Measurements from ENCODE around the gene GPR107. TPM values are rescaled to one million over a fixed set of nuclear protein-coding genes. Genes with fewer than 3 reads are reported as not detected.

Gene GPR107
- total RNA-seq, 1 experiment from 2014 or later = 13.0 TPM

GRCh38 chr9:130058154-130058553 lies 4.4 kb downstream of the GPR107 start:
- Histone ChIP-seq H3K27me3 (ENCODE audit: control insufficient read depth, insufficient read depth, low read length) (no peaks in the 10 kb centered on the region), H3K36me3 (replicated peaks; ENCODE audit: control insufficient read depth, insufficient read depth, low read length) (no peaks in the 10 kb centered on the region), H3K4me3 (ENCODE audit: insufficient read depth, low read depth, low read length) (no peak overlapping the region)
- DNase-seq = peak; percentile 67

- Histone ChIP-seq H3K27me3 (ENCODE audit: control insufficient read depth, insufficient read depth, low read length) (no peaks in the 10 kb centered on the region), H3K36me3 (replicated peaks; ENCODE audit: control insufficient read depth, insufficient read depth, low read length) (no peaks in the 10 kb centered on the region), H3K4me3 (ENCODE audit: insufficient read depth, low read depth, low read length) (no peak overlapping the region)
- DNase-seq = no peak
Measured at GRCh38 chr9:130058887-130059286, 5.2 kb downstream of the GPR107 start.

DNA sequence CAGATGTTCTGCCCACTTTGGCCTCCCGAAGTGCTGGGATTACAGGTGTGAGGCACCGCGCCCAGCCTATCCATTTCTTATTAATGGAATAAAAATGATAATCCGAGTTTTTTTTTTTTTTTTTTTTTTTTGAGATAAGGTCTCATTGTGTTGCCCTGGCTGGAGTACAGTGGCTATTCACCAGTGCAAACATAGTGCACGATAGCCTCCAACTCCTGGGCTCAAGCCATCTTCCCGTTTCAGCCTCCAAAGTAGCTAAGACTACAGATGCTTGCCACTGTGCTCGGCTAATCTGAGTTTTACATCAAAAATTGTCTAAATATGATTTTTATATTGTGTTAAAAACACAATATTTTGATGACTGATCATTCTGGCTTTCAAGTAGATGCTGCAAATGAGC lies 6.6 kb downstream of the GPR107 start:
- DNase-seq = no peak
- H3K36me3 ChIP-seq (replicated peaks; ENCODE audit: control insufficient read depth, insufficient read depth, low read length) = no peaks in the 10 kb centered on the region
- H3K27me3 ChIP-seq (ENCODE audit: control insufficient read depth, insufficient read depth, low read length) = no peaks in the 10 kb centered on the region
- H3K4me3 ChIP-seq (ENCODE audit: insufficient read depth, low read depth, low read length) = no peak overlapping the region

GRCh38 chr9:130062750-130063149 lies 9.0 kb downstream of the GPR107 start:
- no peak for DNase-seq
- H3K4me3 ChIP-seq (ENCODE audit: insufficient read depth, low read depth, low read length) = no peak overlapping the region
- no peaks in the 10 kb centered on the region for H3K27me3 ChIP-seq (ENCODE audit: control insufficient read depth, insufficient read depth, low read length)
- H3K36me3 ChIP-seq (replicated peaks; ENCODE audit: control insufficient read depth, insufficient read depth, low read length) = no peaks in the 10 kb centered on the region

DNA sequence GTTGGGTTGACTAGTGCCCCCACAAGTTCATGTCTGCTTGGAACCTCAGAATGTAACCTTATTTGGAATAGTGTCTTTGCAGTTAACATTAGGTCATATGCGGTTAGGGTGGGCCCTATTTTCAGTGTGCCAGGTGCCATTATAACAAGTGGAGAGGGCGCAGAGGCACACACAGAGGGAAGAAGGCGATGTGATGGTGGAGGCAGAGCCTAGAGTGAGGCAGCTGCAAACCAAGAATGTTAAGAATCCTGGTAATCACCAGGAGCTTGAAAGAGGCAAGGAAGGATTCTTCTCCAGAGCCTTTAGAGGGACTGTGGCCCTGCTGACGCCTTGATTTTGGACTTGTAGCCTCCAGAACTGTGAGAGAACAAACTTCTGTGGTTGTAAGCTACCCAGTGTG lies 10.9 kb downstream of the GPR107 start:
- no peak overlapping the region for H3K4me3 ChIP-seq (ENCODE audit: insufficient read depth, low read depth, low read length)
- peak; percentile 37 for DNase-seq

DNA sequence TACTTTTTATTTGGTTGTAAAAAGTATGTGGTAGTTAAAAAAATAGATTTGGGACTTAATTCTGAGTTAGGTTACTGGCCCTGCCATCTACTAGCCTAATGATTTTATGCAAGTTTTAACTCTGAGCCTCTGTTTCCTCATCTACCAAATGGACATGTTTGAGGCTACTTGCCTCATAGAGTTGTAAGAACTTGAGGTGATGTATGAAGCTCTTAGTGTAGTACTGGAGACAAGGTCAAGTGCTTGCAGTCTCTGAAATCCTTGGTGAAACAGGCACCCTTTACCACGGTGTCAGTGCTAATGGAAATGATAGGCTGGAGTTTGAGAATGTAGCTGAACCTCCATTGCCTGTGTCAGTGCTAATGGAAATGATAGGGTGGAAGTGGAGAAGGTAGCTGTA lies 15.3 kb downstream of the GPR107 start:
- no peak for DNase-seq
- Histone ChIP-seq H3K4me3 (ENCODE audit: insufficient read depth, low read depth, low read length) (no peak overlapping the region), H3K36me3 (replicated peaks; ENCODE audit: control insufficient read depth, insufficient read depth, low read length) (no peaks in the 10 kb centered on the region), H3K27me3 (ENCODE audit: control insufficient read depth, insufficient read depth, low read length) (no peaks in the 10 kb centered on the region)

More for the DNA sequence above, 10.9 kb downstream of the GPR107 start:
- no peaks in the 10 kb centered on the region for H3K36me3 ChIP-seq (replicated peaks; ENCODE audit: control insufficient read depth, insufficient read depth, low read length)
- H3K27me3 ChIP-seq (ENCODE audit: control insufficient read depth, insufficient read depth, low read length) = no peaks in the 10 kb centered on the region

DNA sequence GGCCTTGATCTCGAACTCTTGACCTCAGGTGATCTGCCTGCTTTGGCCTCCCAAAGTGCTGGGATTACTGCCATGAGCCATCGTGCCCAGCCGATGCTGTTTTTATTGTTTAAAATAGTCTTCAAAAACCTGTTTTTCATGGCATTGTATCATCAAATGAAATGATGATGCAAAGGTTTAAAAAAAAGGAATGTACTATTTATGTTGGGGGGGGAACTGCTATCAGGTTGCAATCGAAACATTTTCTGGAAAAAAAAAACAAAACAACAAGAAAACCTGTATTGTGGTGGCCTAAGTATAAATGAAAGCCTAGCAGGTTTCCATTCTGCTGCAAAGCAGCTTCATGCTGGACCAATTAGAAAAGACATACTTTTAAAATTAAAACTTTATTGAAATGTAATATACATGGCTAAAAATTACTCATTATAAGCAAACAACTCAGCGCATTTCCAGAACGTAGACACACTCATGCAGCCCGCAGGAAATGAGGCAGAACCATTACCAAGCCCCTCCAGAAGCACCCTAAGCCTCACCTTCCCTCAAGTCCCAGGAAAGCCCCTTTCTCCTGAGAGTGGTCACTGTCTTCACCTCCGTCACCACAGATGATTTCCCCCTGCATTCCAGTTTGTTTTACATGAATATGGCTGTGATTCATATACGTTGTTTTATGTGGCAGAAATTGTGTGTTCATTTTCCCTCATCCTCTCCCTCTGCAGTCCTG lies 19.0 kb downstream of the GPR107 start:
- H3K4me3 ChIP-seq (ENCODE audit: insufficient read depth, low read depth, low read length) = no peak overlapping the region
- H3K36me3 ChIP-seq (replicated peaks; ENCODE audit: control insufficient read depth, insufficient read depth, low read length) = peaks cover 7% of the 10 kb centered on the region
- no peak for DNase-seq
- H3K27me3 ChIP-seq (ENCODE audit: control insufficient read depth, insufficient read depth, low read length) = no peaks in the 10 kb centered on the region

DNA sequence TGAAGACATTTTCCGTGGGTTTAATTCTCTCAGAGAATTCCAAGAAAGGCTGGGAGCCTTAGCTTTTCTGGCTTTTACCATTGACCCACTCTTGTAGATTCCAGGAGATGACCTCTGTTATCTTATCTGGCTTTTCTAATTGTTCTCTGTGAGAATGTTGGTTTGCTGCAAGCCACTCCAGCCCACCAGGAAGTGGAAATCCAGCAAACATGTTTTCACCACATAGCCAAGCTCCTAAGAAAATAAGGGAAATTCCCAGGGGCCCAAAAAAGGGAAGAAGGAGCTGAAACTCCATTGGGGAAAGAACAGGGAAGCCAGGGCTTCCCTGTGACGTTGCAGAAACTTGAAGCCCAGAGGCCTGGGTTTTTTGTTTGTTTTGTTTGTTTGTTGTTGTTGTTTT lies 19.7 kb downstream of the GPR107 start:
- DNase-seq = peak; percentile 45
- H3K36me3 ChIP-seq (replicated peaks; ENCODE audit: control insufficient read depth, insufficient read depth, low read length) = peaks cover 11% of the 10 kb centered on the region
- H3K27me3 ChIP-seq (ENCODE audit: control insufficient read depth, insufficient read depth, low read length) = no peaks in the 10 kb centered on the region
- no peak overlapping the region for H3K4me3 ChIP-seq (ENCODE audit: insufficient read depth, low read depth, low read length)

DNA sequence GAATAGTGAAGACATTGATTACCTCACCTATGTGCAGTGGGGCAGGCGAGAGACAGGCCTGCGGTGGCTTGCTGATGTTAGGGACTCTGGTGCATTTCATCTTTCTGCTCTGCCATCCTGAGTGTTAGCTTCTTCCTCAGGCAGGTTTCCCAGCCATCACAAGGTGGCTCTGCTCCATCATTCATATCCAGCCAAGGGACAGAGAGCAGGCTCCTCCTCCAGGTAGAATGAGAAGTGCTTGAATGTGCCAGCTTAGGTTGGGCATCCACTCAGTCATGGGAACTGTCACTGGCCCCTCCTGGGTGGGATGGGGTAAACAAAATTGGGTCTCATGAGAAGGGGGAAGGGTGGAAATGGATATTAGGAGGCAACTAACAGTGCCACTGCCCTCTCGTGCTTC lies 24.8 kb downstream of the GPR107 start:
- H3K36me3 ChIP-seq (replicated peaks; ENCODE audit: control insufficient read depth, insufficient read depth, low read length) = peaks cover 19% of the 10 kb centered on the region
- DNase-seq = no peak
- no peaks in the 10 kb centered on the region for H3K27me3 ChIP-seq (ENCODE audit: control insufficient read depth, insufficient read depth, low read length)
- H3K4me3 ChIP-seq (ENCODE audit: insufficient read depth, low read depth, low read length) = no peak overlapping the region

- Histone ChIP-seq H3K4me3 (ENCODE audit: insufficient read depth, low read depth, low read length) (no peak overlapping the region), H3K27me3 (ENCODE audit: control insufficient read depth, insufficient read depth, low read length) (no peaks in the 10 kb centered on the region), H3K36me3 (replicated peaks; ENCODE audit: control insufficient read depth, insufficient read depth, low read length) (peaks cover 7% of the 10 kb centered on the region)
- DNase-seq = no peak
Measured at GRCh38 chr9:130084337-130084736, 30.6 kb downstream of the GPR107 start.

DNA sequence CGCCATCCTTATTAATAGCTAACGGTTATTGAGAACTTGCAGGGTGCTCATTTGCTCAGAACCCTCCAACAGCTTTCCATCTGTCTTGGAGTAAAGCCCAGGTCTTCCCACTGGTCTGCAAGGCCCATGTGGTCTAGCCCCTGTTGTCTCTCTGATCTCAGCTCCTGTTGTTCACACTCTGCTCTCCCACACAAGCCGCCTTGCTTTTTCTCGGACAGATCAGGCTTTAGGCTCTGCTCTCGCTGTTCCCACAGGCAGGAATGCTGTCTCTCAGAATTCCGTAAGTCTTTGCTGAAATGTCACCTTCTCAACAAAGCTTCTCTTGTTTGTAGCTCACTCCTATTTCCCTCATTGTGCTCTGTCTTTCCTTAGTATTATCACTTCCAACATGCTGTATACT lies 34.3 kb downstream of the GPR107 start:
- Histone ChIP-seq H3K4me3 (ENCODE audit: insufficient read depth, low read depth, low read length) (no peak overlapping the region), H3K36me3 (replicated peaks; ENCODE audit: control insufficient read depth, insufficient read depth, low read length) (peaks cover 8% of the 10 kb centered on the region), H3K27me3 (ENCODE audit: control insufficient read depth, insufficient read depth, low read length) (no peaks in the 10 kb centered on the region)
- no peak for DNase-seq

DNA sequence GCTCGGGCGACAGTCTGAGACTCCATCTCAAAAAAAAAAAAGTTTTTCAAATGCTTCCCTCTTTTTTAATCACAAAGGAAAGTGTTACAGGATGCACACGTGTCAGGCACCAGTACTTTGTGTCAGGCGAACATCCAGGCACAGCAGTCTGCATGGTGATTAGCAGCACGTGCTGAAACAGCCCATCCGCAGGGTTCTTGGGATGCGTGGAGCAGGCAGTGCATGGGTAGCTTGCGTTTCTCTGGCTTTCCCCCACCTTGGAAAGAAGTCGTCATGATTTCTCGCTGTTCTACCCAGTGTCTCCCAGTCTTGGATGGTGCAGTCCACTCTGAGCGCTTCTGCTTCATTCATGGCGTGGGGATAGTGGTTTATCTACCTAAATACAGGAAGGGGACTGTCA lies 35.4 kb downstream of the GPR107 start:
- no peak overlapping the region for H3K4me3 ChIP-seq (ENCODE audit: insufficient read depth, low read depth, low read length)
- H3K27me3 ChIP-seq (ENCODE audit: control insufficient read depth, insufficient read depth, low read length) = no peaks in the 10 kb centered on the region
- no peak for DNase-seq
- peaks cover 4% of the 10 kb centered on the region for H3K36me3 ChIP-seq (replicated peaks; ENCODE audit: control insufficient read depth, insufficient read depth, low read length)

GRCh38 chr9:130090915-130091314 lies 37.2 kb downstream of the GPR107 start:
- H3K27me3 ChIP-seq (ENCODE audit: control insufficient read depth, insufficient read depth, low read length) = no peaks in the 10 kb centered on the region

DNA sequence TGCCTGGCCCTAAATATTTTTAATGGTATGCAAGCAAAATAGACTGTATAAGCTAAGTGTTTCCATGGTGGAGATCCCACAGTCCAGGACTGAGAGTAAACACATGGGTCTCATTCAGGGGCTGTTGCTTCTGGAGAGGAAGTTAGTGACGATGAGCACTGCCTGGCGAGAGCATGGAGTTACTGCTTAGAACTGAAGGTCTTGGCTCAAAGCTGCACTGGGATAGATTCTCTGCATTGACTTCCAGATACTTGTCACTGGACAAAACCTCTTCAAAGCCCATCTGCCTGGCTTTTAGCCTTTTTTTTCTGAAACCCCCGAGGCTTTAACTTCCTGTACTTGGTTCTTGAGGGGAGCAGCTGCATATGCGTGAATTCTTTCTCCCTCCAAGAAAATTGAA lies 39.2 kb downstream of the GPR107 start:
- H3K4me3 ChIP-seq (ENCODE audit: insufficient read depth, low read depth, low read length) = no peak overlapping the region
- no peaks in the 10 kb centered on the region for H3K27me3 ChIP-seq (ENCODE audit: control insufficient read depth, insufficient read depth, low read length)
- peaks cover 4% of the 10 kb centered on the region for H3K36me3 ChIP-seq (replicated peaks; ENCODE audit: control insufficient read depth, insufficient read depth, low read length)
- DNase-seq = no peak

More at GRCh38 chr9:130090915-130091314, 37.2 kb downstream of the GPR107 start:
- H3K36me3 ChIP-seq (replicated peaks; ENCODE audit: control insufficient read depth, insufficient read depth, low read length) = peaks cover 4% of the 10 kb centered on the region
- no peak overlapping the region for H3K4me3 ChIP-seq (ENCODE audit: insufficient read depth, low read depth, low read length)
- no peak for DNase-seq

GRCh38 chr9:130095872-130096271 lies 42.2 kb downstream of the GPR107 start:
- no peak overlapping the region for H3K4me3 ChIP-seq (ENCODE audit: insufficient read depth, low read depth, low read length)
- H3K36me3 ChIP-seq (replicated peaks; ENCODE audit: control insufficient read depth, insufficient read depth, low read length) = peaks cover 15% of the 10 kb centered on the region
- no peaks in the 10 kb centered on the region for H3K27me3 ChIP-seq (ENCODE audit: control insufficient read depth, insufficient read depth, low read length)
- DNase-seq = no peak

DNA sequence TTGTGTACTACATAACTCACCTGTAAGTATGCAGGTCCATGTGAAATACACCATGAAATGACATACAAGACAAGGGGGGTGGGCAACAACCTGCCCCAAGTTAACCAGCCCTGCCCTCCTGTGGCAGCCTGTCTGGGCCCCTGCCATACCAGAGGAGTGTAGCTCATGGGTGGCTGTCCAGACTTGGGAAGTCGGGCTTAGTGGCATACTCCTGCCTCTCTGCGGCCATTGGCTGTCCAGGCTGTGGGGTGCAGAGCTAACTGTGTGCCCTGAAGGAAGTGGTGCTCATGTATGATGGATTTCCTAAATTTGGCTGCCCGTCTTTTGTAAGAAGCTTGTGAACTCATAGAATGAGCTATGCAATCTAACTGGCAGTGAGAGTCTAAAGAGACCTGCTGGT lies 47.0 kb downstream of the GPR107 start:
- Histone ChIP-seq H3K27me3 (ENCODE audit: control insufficient read depth, insufficient read depth, low read length) (no peaks in the 10 kb centered on the region), H3K36me3 (replicated peaks; ENCODE audit: control insufficient read depth, insufficient read depth, low read length) (peaks cover 30% of the 10 kb centered on the region), H3K4me3 (ENCODE audit: insufficient read depth, low read depth, low read length) (no peak overlapping the region)
- no peak for DNase-seq

Data from H7 (cell line).